ENCODE results near the gene SLC22A16. TPM values are rescaled to one million over a fixed set of nuclear protein-coding genes. Genes with fewer than 3 reads are reported as not detected.

Gene SLC22A16
- total and polyA plus RNA-seq, 9 donors, result 0.15 to 3.6 (median 0.42) TPM; not detected in 3

DNA sequence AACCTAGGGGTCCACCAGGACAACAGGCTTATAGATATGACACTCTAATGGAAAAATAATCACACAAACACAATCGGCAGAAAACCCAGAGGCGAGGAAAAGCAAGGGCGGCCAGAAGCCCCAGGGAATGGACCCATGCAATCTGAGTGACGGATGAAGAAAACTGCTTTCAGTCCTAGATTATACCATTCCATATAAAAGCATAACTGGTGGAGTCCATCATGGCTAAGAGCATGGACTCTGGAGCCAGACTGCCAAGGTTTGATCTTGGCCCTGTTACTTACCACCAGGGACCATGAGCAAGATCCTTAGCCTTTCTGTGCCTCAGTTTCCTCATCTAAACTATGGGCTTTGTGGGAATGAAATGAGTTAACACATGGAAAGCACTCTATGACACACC, 3.7 kb downstream of the SLC22A16 start:
- Histone ChIP-seq H3K36me3 (no peaks in the 10 kb centered on the region), H3K9me3 (no peaks in the 10 kb centered on the region), H3K27ac (no peak overlapping the region), H3K27me3 (no peaks in the 10 kb centered on the region), H3K4me1 (ENCODE audit: insufficient read depth) (peaks cover 1% of the 10 kb centered on the region), H3K4me3 (no peak overlapping the region)
- no peak for TF ChIP-seq EP300 (IDR thresholded peaks at IDR 0.05)
- DNase-seq, result no peak
- 92 to 96% (median 95%) methylated on average over 4 of the region's 4 CpGs for WGBS, 3 donors
- intact Hi-C loops (cut with DNase I), result no loop called here

GRCh38 chr6:110471726-110472365, 4.6 kb downstream of the SLC22A16 start:
- intact Hi-C loops (cut with DNase I), result no loop called here
- no peaks in the 10 kb centered on the region for H3K27me3 ChIP-seq
- no peak overlapping the region for H3K4me3 ChIP-seq
- no peaks in the 10 kb centered on the region for H3K9me3 ChIP-seq
- WGBS, 3 donors, result 82 to 98% (median 92%) methylated on average over 3 of the region's 3 CpGs
- peaks cover 1% of the 10 kb centered on the region for H3K4me1 ChIP-seq (ENCODE audit: insufficient read depth)
- DNase-seq, result no peak
- no peak overlapping the region for H3K27ac ChIP-seq
- no peak for TF ChIP-seq CTCF (IDR thresholded peaks at IDR 0.05)
- no peak for TF ChIP-seq EP300 (IDR thresholded peaks at IDR 0.05)
- no peak for TF ChIP-seq POLR2A (IDR thresholded peaks at IDR 0.05)
- no peaks in the 10 kb centered on the region for H3K36me3 ChIP-seq

DNA sequence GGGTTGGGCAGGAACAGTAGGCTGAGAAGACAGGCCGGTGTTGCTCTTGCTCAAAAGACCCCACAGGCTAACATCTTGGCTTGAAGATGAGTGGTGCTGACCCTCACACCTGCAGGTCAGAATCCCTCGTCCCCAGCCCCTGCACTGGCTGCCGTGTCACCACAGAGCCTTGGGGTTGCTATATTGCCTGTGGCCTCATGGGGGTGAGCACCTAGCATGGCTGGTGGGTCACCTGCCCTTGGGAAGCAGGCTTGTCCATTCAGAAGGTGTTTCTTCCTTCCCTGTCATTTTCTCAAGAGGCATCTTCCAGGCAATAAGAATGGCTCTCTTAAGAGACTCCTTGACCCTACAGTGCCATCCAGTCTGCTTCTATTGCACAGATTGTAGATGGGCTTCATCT, 7.7 kb downstream of the SLC22A16 start:
- Histone ChIP-seq H3K27me3 (no peaks in the 10 kb centered on the region), H3K36me3 (no peaks in the 10 kb centered on the region), H3K9me3 (no peaks in the 10 kb centered on the region), H3K4me3 (no peak overlapping the region), H3K4me1 (ENCODE audit: insufficient read depth) (no peaks in the 10 kb centered on the region), H3K27ac (no peak overlapping the region)
- no peak for TF ChIP-seq EP300 (IDR thresholded peaks at IDR 0.05)
- TF ChIP-seq CTCF (IDR thresholded peaks at IDR 0.05), result no peak
- no peak for TF ChIP-seq POLR2A (IDR thresholded peaks at IDR 0.05)
- no peak for DNase-seq
- intact Hi-C loops (cut with DNase I), result no loop called here
- 65 to 70% (median 69%) methylated on average over 3 of the region's 3 CpGs for WGBS, 3 donors

DNA sequence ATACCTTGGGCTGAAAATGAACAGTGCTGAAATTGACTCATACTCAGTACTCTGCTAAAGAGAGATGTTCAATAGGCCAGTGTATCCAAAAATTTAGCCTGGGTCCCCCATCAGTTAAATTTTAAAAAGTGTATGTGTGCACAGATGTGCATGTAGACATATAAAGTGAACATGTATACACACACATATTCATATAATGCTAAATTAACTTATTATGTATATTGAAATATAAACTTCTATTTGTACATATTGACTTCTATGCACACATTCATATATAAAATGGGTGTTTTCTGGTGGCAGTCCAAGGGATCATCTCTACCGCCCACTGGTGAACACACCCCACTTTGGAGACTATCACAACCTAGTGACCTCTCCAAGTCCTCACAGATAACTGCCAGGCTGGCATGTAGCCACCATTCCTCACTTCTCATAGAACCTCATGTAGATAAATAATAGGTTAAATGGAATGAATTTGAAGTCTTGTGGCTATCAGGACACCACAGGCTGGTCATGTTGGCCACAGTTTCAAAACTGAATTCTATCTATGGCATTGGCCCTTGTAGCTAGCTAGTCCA, 8.8 kb downstream of the SLC22A16 start:
- Histone ChIP-seq H3K4me1 (ENCODE audit: insufficient read depth) (no peaks in the 10 kb centered on the region), H3K36me3 (no peaks in the 10 kb centered on the region), H3K9me3 (no peaks in the 10 kb centered on the region), H3K4me3 (no peak overlapping the region), H3K27ac (no peak overlapping the region), H3K27me3 (no peaks in the 10 kb centered on the region)
- no peak for TF ChIP-seq EP300 (IDR thresholded peaks at IDR 0.05)
- TF ChIP-seq POLR2A (IDR thresholded peaks at IDR 0.05), result no peak
- no peak for TF ChIP-seq CTCF (IDR thresholded peaks at IDR 0.05)
- no peak for DNase-seq
- intact Hi-C loops (cut with DNase I), result no loop called here
- 86 to 95% (median 88%) methylated on average over 1 of the region's 1 CpG for WGBS, 3 donors

DNA sequence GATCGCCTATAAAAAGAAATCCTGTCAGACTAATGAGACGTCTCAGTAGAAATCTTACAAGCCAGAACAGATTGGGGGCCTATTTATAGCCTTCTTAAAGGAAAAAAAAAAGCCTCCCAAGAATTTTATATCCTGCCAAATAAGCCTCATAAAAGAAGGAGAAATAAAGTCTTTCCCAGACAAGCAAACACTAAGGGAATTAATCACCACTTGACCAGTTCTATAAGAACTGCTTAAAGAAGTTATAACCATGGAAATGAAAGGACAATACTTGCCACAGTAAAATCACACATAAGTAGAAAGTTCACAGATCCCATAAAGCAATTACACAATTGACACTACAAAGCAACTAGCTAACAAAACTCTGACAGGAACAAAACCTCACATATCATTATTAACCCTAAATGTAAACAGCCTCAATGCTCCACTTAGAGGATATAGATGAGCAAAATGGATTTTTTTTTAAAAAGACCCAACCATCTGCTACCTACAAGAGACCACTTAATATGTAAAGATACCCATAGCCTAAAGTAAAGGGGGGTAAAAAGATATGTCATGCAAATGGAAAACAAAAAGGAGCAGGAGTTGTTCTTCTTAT, 13.4 kb downstream of the SLC22A16 start:
- Histone ChIP-seq H3K4me3 (no peak overlapping the region), H3K36me3 (no peaks in the 10 kb centered on the region), H3K4me1 (ENCODE audit: insufficient read depth) (no peaks in the 10 kb centered on the region)

More for the DNA sequence above, 13.4 kb downstream of the SLC22A16 start:
- H3K9me3 ChIP-seq, result no peaks in the 10 kb centered on the region
- H3K27ac ChIP-seq, result no peak overlapping the region
- 72 to 79% (median 73%) methylated on average over 2 of the region's 2 CpGs for WGBS, 3 donors
- no peak for DNase-seq
- TF ChIP-seq CTCF (IDR thresholded peaks at IDR 0.05) (no peak), POLR2A (IDR thresholded peaks at IDR 0.05) (no peak), EP300 (IDR thresholded peaks at IDR 0.05) (no peak)
- intact Hi-C loops (cut with DNase I), result no loop called here
- no peaks in the 10 kb centered on the region for H3K27me3 ChIP-seq
